Fibroblast of pulmonary artery (primary cell): ENCODE results near the gene PSPC1.
"Not testable (repeated sequence)": the region's sequence is repeated elsewhere in the genome, so short reads cannot be mapped to it uniquely, and the experiment has no call there.

Experiments used
- DNase-seq: peaks from one replicate; pipeline ENCODE4 v3.0.0-alpha.2; 2010; ENCODE audit warnings: low read depth
- H3K4me3 ChIP-seq: replicated peaks from 2 replicates; pipeline ENCODE4 v1.5.1; 2011; ENCODE audit warnings: low read depth, mild to moderate bottlenecking, control low read depth, low read length, moderate library complexity
- TF ChIP-seq, protein P1 (sequence below): IDR thresholded peaks from 2 replicates; pipeline ENCODE4 v1.5.1; 2011; ENCODE audit warnings: mild to moderate bottlenecking, control low read depth, low read length, inconsistent platforms; ENCODE audit errors: missing control alignments

PSPC1 gene

DNA sequence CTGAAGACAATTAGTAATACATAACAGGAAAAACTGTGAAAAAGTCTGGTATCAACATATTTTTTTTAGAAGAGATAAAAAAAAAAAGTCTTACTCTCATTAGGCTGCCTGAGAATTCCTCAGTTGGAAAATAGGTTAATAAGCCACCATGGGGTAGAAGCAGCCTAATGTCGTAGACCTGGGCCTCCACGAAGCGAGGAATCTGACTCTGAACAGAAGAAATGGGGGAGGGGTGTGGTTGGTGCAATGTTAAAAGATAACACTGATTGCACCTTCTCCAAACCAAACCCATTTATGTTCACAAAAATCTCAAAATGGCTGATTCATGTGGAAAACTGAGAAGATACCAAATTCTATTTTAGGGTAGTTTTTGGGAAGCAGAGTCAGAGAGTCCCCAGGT lies 86.9 kb downstream of the PSPC1 start:
- no peak overlapping the region for H3K4me3 ChIP-seq
- DNase-seq, result no peak
- TF ChIP-seq, protein P1, sequence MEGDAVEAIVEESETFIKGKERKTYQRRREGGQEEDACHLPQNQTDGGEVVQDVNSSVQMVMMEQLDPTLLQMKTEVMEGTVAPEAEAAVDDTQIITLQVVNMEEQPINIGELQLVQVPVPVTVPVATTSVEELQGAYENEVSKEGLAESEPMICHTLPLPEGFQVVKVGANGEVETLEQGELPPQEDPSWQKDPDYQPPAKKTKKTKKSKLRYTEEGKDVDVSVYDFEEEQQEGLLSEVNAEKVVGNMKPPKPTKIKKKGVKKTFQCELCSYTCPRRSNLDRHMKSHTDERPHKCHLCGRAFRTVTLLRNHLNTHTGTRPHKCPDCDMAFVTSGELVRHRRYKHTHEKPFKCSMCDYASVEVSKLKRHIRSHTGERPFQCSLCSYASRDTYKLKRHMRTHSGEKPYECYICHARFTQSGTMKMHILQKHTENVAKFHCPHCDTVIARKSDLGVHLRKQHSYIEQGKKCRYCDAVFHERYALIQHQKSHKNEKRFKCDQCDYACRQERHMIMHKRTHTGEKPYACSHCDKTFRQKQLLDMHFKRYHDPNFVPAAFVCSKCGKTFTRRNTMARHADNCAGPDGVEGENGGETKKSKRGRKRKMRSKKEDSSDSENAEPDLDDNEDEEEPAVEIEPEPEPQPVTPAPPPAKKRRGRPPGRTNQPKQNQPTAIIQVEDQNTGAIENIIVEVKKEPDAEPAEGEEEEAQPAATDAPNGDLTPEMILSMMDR, result no peak

- no peak for DNase-seq
- TF ChIP-seq, protein P1, result no peak
- no peak overlapping the region for H3K4me3 ChIP-seq
Measured at GRCh38 chr13:19695428-19695827, 87.3 kb downstream of the PSPC1 start.

DNA sequence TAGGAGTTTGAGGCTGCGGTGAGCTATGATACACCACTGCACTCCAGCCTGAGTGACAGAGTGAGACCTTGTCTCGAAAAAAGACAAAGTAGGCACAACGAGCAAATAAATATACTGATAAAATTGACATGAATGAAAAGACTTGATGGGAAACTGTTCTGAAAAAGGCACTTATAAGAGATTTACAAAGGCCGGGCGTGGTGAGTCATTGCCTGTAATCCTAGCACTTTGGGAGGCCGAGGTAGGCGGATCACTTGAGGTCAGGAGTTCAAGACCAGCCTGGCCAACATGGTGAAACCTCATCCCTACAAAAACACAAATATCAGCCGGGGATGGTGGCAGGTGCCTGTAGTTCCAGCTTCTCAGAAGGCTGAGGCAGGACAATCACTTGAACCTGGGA lies 91.3 kb downstream of the PSPC1 start:
- DNase-seq, H3K4me3 ChIP-seq: not testable (repeated sequence)

- TF ChIP-seq, protein P1, result no peak
- DNase-seq, result no peak
- no peak overlapping the region for H3K4me3 ChIP-seq
Measured at GRCh38 chr13:19685437-19685836, 97.3 kb downstream of the PSPC1 start.

GRCh38 chr13:19685034-19685433 lies 97.7 kb downstream of the PSPC1 start:
- H3K4me3 ChIP-seq, result no peak overlapping the region
- TF ChIP-seq, protein P1, result no peak
- DNase-seq, result no peak

DNA sequence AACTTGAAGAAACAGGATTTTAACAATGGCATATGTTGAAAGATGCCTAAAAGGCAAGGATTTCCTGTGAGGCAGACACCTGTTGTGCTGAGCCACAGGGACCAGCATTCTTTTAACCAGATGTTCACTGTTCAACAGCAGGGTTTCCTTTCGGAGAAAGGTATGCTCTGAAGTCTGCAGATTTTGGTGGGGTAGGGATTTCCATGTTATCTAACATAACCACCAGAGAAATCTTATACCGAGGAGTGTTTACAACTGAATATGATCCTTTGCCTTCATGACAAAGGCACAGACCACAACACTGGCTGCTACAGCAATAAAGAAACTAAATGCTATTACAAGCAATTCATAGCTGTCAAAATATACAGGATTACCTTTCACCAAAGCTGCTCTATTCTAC lies 101.2 kb downstream of the PSPC1 start:
- no peak for DNase-seq
- H3K4me3 ChIP-seq, result no peak overlapping the region
- TF ChIP-seq, protein P1, result no peak

DNA sequence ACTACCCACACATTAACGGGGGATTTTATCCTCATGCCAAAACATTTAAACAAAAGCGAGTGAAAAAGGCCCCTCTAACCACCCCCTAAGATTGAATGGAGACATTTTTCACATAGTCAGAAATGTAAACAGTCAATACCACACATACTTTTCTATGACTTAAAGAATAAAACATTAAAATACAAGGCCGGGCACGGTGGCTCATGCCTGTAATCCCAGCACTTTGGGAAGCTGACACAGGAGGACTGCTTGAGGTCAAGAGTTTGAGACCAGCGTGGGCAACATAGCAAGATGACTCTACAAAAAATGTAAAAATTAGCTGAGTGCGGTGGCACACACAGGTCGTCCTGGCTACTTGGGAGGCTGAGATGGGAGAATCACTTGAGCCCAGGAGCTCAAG lies 102.0 kb downstream of the PSPC1 start:
- TF ChIP-seq, protein P1, result no peak
- DNase-seq, result no peak
- no peak overlapping the region for H3K4me3 ChIP-seq

GRCh38 chr13:19676168-19676567 lies 106.6 kb downstream of the PSPC1 start:
- TF ChIP-seq, protein P1, result no peak
- no peak for DNase-seq
- no peak overlapping the region for H3K4me3 ChIP-seq
